K562 (cell line): Measurements from ENCODE around the gene ZBTB46.
"Not testable (repeated sequence)": the region's sequence is repeated elsewhere in the genome, so short reads cannot be mapped to it uniquely, and the experiment has no call there.

Experiments
- CTCF ChIP-seq, 3 experiments: IDR thresholded peaks in 2 of 3; conservative IDR thresholded peaks in 1 of 3; 2 replicates each; pipeline ENCODE4 v1.5.1; 2011 to 2012; ENCODE audit warnings: low read length in 3 of 3, mild to moderate bottlenecking in 3 of 3, control low read depth in 2 of 3, improper control_type of control experiment in 1 of 3, inconsistent platforms in 1 of 3, low read depth in 1 of 3, mixed read lengths in 1 of 3, moderate library complexity in 1 of 3; ENCODE audit not compliant: insufficient read depth in 2 of 3
- ZBTB11 ChIP-seq, 3 experiments: fragments of 200-800 bp in 1 of 3; fragments of 250-450 bp in 1 of 3; fragments of 450-650 bp in 1 of 3; sonication (Bioruptor Pico) in 1 of 3; sonication (Bioruptor generic) in 1 of 3; formaldehyde crosslinking in 1 of 3; IDR thresholded peaks; 2 replicates each; pipeline versions ENCODE4 v1.6.1 to v1.8.0; 2016 to 2022; ENCODE audit warnings: mild to moderate bottlenecking in 2 of 3, missing genetic modification characterization in 2 of 3, missing compliant biosample characterization in 1 of 3, moderate library complexity in 1 of 3

GRCh38 chr20:63776875-63777274, 54.2 kb downstream of the ZBTB46 start:
- not testable (repeated sequence) for TF ChIP-seq CTCF (IDR thresholded peaks at IDR 0.05 in 2 of 3, conservative IDR thresholded peaks at IDR 0.05 in 1 of 3; ENCODE audit: insufficient read depth in 2 of 3, low read depth in 1 of 3, low read length in 3 of 3); ZBTB11 (CRISPR knock-in tag; IDR thresholded peaks at IDR 0.05)
